Endothelial cell of umbilical vein (primary cell): ENCODE data around the gene CA4.

Source experiments
- EZH2 ChIP-seq: IDR thresholded peaks from 2 replicates; pipeline ENCODE4 v1.6.1; 2012; ENCODE audit warnings: borderline replicate concordance, low read depth, mild to moderate bottlenecking, moderate library complexity, low read length, inconsistent platforms; ENCODE audit not compliant: severe bottlenecking
- GATA2 ChIP-seq: IDR thresholded peaks from 2 replicates; pipeline ENCODE4 v1.7.0; 2011; ENCODE audit warnings: low read depth, mild to moderate bottlenecking, moderate library complexity, mixed read lengths, low read length; ENCODE audit not compliant: insufficient read length, insufficient read depth
- POLR2A ChIP-seq: IDR thresholded peaks from 2 replicates; pipeline ENCODE4 v1.6.1; 2012; ENCODE audit warnings: low read depth, mild to moderate bottlenecking, control low read depth, low read length
- TF ChIP-seq, protein P1 (sequence below), 2 donors: IDR thresholded peaks; 1 replicate in 1 of 2; 2 replicates in 1 of 2; pipeline ENCODE4 v1.5.1; 2011; ENCODE audit warnings: low read length in 2 of 2, mild to moderate bottlenecking in 2 of 2, moderate library complexity in 2 of 2, control low read depth in 1 of 2, inconsistent platforms in 1 of 2, low read depth in 1 of 2; ENCODE audit not compliant: insufficient read depth in 1 of 2; ENCODE audit errors: extremely low read depth in 1 of 2
- TF ChIP-seq, protein P2 (sequence below): IDR thresholded peaks from 2 replicates; pipeline ENCODE4 v1.6.1; 2011; ENCODE audit not compliant: insufficient read depth, insufficient read length

DNA sequence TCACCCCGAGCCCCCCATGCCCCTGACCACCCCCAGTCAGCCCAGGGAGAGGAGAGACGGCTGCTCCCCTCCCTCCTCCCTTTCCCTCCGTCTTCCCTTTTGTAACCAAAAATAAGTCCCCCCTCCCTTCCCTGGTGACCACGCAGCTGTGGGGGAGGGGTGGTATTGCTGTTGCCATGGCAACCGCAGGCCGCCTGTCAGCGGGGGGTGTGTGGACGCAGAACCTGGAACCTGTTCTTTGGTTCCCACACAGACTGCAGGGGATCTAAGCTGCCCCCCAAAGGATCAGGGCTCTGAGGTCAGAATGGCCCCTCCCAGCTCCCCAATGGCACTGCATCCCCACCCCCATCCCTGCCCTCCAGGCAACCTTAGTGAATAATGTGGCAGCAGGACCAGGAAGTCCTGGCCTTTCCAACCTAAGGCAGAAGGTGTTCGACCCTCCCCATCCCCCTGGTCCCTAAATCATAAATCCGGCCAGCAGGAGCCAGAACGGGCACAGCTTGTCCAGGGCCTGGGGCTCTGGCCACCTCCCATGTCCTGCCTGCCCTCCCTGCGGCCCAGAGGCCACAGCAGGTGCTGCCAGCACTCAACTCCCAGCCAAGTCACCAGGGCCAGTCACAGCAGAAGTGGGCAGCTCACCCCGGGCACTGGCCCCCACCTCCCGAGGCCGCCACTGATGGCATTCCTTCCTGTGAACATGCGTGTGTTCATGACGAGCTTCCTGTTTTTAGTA, 12.0 kb downstream of the CA4 start:
- no peak for TF ChIP-seq EZH2
- TF ChIP-seq, protein P1, sequence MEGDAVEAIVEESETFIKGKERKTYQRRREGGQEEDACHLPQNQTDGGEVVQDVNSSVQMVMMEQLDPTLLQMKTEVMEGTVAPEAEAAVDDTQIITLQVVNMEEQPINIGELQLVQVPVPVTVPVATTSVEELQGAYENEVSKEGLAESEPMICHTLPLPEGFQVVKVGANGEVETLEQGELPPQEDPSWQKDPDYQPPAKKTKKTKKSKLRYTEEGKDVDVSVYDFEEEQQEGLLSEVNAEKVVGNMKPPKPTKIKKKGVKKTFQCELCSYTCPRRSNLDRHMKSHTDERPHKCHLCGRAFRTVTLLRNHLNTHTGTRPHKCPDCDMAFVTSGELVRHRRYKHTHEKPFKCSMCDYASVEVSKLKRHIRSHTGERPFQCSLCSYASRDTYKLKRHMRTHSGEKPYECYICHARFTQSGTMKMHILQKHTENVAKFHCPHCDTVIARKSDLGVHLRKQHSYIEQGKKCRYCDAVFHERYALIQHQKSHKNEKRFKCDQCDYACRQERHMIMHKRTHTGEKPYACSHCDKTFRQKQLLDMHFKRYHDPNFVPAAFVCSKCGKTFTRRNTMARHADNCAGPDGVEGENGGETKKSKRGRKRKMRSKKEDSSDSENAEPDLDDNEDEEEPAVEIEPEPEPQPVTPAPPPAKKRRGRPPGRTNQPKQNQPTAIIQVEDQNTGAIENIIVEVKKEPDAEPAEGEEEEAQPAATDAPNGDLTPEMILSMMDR (IDR thresholded peaks at IDR 0.05; ENCODE audit: extremely low read depth in 1 of 2, insufficient read depth in 1 of 2, low read depth in 1 of 2, low read length in 2 of 2): no peak
- TF ChIP-seq POLR2A: no peak
- no peak for TF ChIP-seq GATA2
- TF ChIP-seq, protein P2, sequence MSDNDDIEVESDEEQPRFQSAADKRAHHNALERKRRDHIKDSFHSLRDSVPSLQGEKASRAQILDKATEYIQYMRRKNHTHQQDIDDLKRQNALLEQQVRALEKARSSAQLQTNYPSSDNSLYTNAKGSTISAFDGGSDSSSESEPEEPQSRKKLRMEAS: no peak
